LHCN-M2 (cell line): ENCODE results near the gene LRP6. TPM values are rescaled to one million over a fixed set of nuclear protein-coding genes. Genes with fewer than 3 reads are reported as not detected.

Experiments
- DNase-seq: peaks from one replicate; pipeline ENCODE4 v3.0.0-alpha.2; 2012; ENCODE audit warnings: low read depth
- total RNA-seq: library from RNA; depleted of rRNA; stranded (reverse); fragments of >200 nt; gene quantifications from 2 replicates; pipeline ENCODE4 v1.2.3, GENCODE V29; 2014; rRNA removed

Gene LRP6
- total RNA-seq, 1 experiment from 2014 or later: 10.3 TPM

GRCh38 chr12:12079291-12079690 lies 187.6 kb downstream of the LRP6 start:
- DNase-seq: peak; percentile 20

GRCh38 chr12:12072064-12072760 lies 194.6 kb downstream of the LRP6 start:
- DNase-seq: no peak

GRCh38 chr12:12070674-12071656 lies 195.9 kb downstream of the LRP6 start, which contains the start of gene BCL2L14:
TSS of gene BCL2L14 (plus strand) at chr12:12070939. CDS start at chr12:12079306, 8,367 bp downstream.
- no peak for DNase-seq

- DNase-seq: no peak
Measured at GRCh38 chr12:12069821-12070548, 196.9 kb downstream of the LRP6 start.

- DNase-seq: no peak
Measured at GRCh38 chr12:12068751-12069150, 198.1 kb downstream of the LRP6 start.

Other genes with a start within 250 kb of the LRP6 start
- gene BCL2L14, start 196.1 kb downstream of the LRP6 start, total RNA-seq: not detected in 2 replicates
- 0.23 and 0.26 TPM in 2 replicates for gene MANSC1, start 83.2 kb upstream of the LRP6 start, total RNA-seq
- 3.3 and 6.5 TPM in 2 replicates for gene BORCS5, start 90.0 kb upstream of the LRP6 start, total RNA-seq